Sigmoid colon (tissue), 7 donors: Measurements from ENCODE around the gene KLHL42. TPM values are rescaled to one million over a fixed set of nuclear protein-coding genes. Genes with fewer than 3 reads are reported as not detected.

Experiments used
- DNase-seq: peaks from one replicate; pipeline ENCODE4 v3.0.0-alpha.2; 2019
- H3K27ac ChIP-seq, 4 donors: fragments of 200-600 bp; sonication (generic); one replicate each; pipeline ENCODE4 v1.5.1; 2016 to 2019; ENCODE audit warnings: mild to moderate bottlenecking in 1 of 4
- H3K27me3 ChIP-seq, 3 donors: fragments of 200-600 bp; sonication (generic); one replicate each; pipeline ENCODE4 v1.5.1; 2019; ENCODE audit warnings: mild to moderate bottlenecking in 1 of 3
- H3K36me3 ChIP-seq, 4 donors: fragments of 200-600 bp; sonication (generic); one replicate each; pipeline ENCODE4 v1.5.1; 2016 to 2019
- H3K4me1 ChIP-seq, 4 donors: fragments of 200-600 bp; sonication (generic); one replicate each; pipeline ENCODE4 v1.5.1; 2017 to 2019
- H3K4me3 ChIP-seq, 4 donors: fragments of 200-600 bp; sonication (generic); one replicate each; pipeline ENCODE4 v1.5.1; 2017 to 2019; ENCODE audit warnings: mild to moderate bottlenecking in 2 of 4, moderate library complexity in 1 of 4
- H3K9me3 ChIP-seq, 4 donors: fragments of 200-600 bp in 3 of 4; sonication (generic) in 3 of 4; one replicate each; pipeline versions ENCODE4 v1.5.1 to v1.6.1; 2013 to 2019
- EP300 ChIP-seq, 4 donors: sonication (generic); formaldehyde crosslinking; IDR thresholded peaks; one replicate each; pipeline ENCODE4 v1.6.1; 2017; ENCODE audit warnings: antibody characterized with exemption in 4 of 4
- POLR2A ChIP-seq, 2 donors: fragments of 450-650 bp; IDR thresholded peaks; one replicate each; pipeline ENCODE4 v1.6.1; 2016; ENCODE audit warnings: antibody characterized with exemption in 2 of 2, mild to moderate bottlenecking in 2 of 2, moderate library complexity in 2 of 2
- POLR2AphosphoS5 ChIP-seq, 4 donors: sonication (generic); formaldehyde crosslinking; IDR thresholded peaks; one replicate each; pipeline ENCODE4 v1.6.1; 2017; ENCODE audit warnings: antibody characterized with exemption in 4 of 4
- WGBS, 2 donors: extraction: QIAGEN DNeasy Blood & Tissue Kit; methylation state at CpG; one replicate each; pipeline ENCODE4 v1.1.7; 2013; 5-methylcytosine and 5-hydroxymethylcytosine counted together
- intact Hi-C: fragments of 100-400 bp; cut with DNase I; formaldehyde crosslinking; loops from one replicate; pipeline ENCODE4 v1.15.1; 2023
- polyA plus RNA-seq, 3 donors: library from polyadenylated mRNA; stranded (reverse); fragments of 200-250 nt; gene quantifications; one replicate each; pipeline ENCODE4 v1.2.3, GENCODE V29; 2013
- total RNA-seq, 4 donors: library from RNA; depleted of rRNA; stranded (reverse); fragments of >200 nt; gene quantifications; one replicate each; pipeline ENCODE4 v1.1.0, GENCODE V29; 2016
- TF ChIP-seq, protein P1 (sequence below), 4 experiments: fragments of 450-650 bp in 3 of 4; fragments of 200-600 bp in 1 of 4; IDR thresholded peaks; one replicate each; pipeline ENCODE4 v1.5.1; 2016 to 2019; ENCODE audit warnings: antibody characterized with exemption in 4 of 4, mild to moderate bottlenecking in 3 of 4, moderate library complexity in 2 of 4
- donor health status: healthy with polysubstance abuse.
- donor health status: Bipolar disorder and iron deficiency.
- donor health status: healthy.

KLHL42 gene
- total and polyA plus RNA-seq, 7 donors = 3.6 to 78.1 (median 60.7) TPM

DNA sequence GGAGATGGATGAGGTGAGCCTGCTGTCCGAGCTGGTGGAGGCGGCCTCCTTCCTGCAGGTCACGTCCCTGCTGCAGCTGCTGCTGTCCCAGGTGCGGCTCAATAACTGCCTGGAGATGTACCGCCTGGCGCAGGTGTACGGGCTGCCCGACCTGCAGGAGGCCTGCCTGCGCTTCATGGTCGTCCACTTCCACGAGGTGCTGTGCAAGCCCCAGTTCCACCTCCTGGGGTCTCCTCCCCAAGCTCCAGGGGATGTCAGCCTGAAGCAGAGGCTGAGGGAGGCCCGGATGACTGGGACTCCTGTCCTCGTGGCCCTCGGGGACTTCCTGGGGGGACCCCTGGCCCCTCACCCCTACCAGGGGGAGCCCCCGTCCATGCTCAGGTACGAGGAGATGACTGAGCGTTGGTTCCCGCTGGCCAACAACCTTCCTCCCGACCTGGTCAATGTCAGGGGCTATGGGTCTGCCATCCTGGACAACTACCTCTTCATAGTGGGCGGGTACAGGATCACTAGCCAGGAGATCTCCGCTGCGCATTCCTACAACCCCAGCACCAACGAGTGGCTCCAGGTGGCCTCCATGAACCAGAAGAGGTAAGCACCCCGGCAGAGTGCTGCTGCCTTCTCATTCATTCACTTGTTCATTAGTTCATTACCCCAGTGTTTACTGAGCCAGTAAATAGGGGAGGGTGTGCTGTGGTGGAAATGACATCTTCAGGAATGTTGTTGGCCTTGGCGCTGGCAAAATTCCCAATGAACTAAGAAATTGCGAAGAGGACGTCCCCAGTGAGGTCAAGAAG is 777 bp downstream of the KLHL42 start:
- Histone ChIP-seq H3K27ac (peak overlapping the region; percentile 86 to 98 (median 94)), H3K9me3 (no peaks in the 10 kb centered on the region), H3K4me3 (peak overlapping the region; percentile 69 to 79 (median 71)), H3K36me3 (no peaks in the 10 kb centered on the region), H3K4me1 (peaks cover 0 to 61% (median 51%) of the 10 kb centered on the region in 4 donors), H3K27me3 (no peaks in the 10 kb centered on the region)
- TF ChIP-seq POLR2AphosphoS5 (IDR thresholded peaks at IDR 0.05) = peak in 3 of 4 donors; percentile 3 to 29 (median 24)
- TF ChIP-seq, protein P1, sequence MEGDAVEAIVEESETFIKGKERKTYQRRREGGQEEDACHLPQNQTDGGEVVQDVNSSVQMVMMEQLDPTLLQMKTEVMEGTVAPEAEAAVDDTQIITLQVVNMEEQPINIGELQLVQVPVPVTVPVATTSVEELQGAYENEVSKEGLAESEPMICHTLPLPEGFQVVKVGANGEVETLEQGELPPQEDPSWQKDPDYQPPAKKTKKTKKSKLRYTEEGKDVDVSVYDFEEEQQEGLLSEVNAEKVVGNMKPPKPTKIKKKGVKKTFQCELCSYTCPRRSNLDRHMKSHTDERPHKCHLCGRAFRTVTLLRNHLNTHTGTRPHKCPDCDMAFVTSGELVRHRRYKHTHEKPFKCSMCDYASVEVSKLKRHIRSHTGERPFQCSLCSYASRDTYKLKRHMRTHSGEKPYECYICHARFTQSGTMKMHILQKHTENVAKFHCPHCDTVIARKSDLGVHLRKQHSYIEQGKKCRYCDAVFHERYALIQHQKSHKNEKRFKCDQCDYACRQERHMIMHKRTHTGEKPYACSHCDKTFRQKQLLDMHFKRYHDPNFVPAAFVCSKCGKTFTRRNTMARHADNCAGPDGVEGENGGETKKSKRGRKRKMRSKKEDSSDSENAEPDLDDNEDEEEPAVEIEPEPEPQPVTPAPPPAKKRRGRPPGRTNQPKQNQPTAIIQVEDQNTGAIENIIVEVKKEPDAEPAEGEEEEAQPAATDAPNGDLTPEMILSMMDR (IDR thresholded peaks at IDR 0.05) = no peak
- intact Hi-C loops = loop anchor here (2.0 to 5.0 kb wide), 2 partner anchors 32 to 36 kb away; no protein-coding TSS in a partner anchor
- 5 to 14% methylated on average over 27 of the region's 27 CpGs for WGBS, 2 donors
- DNase-seq = peak; percentile 71

DNA sequence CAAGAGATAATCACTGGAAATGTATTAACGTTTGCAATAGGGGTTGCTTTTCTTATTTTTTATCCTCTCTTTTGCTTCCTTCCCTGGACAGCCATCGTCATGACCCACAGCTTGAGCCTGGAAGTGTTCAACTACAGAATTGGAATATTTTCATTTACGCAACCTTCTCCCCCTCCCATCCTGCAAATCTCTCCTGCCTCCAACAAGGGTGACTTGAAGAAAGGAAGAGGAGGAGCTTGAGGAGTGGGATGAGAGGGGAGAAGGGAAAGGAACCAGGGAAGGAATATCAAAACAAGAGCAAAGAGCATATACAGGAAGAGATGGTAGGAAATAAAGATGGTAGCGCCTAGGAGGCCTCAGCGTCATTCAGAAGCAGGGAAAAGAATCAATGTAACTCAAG is 1.6 kb downstream of the KLHL42 start:
- H3K4me3 ChIP-seq = peak overlapping the region; percentile 69 to 79 (median 71)
- WGBS, 2 donors = 76 to 81% methylated on average over 5 of the region's 5 CpGs

GRCh38 chr12:27782481-27782880 is 2.4 kb downstream of the KLHL42 start:
- Histone ChIP-seq H3K4me1 (peaks cover 0 to 77% (median 66%) of the 10 kb centered on the region in 4 donors), H3K27ac (peak overlapping the region; percentile 86 to 98 (median 94)), H3K9me3 (no peaks in the 10 kb centered on the region), H3K4me3 (peak overlapping the region; percentile 69 to 79 (median 71)), H3K27me3 (no peaks in the 10 kb centered on the region), H3K36me3 (no peaks in the 10 kb centered on the region)
- TF ChIP-seq POLR2A (IDR thresholded peaks at IDR 0.05) (no peak), EP300 (IDR thresholded peaks at IDR 0.05) (no peak)
- TF ChIP-seq, protein P1 (IDR thresholded peaks at IDR 0.05) = no peak
- intact Hi-C loops = loop anchor here (5.0 kb wide), 1 partner anchor 35 kb away; no protein-coding TSS in a partner anchor
- DNase-seq = no peak
- 90 to 97% methylated on average over 1 of the region's 1 CpG for WGBS, 2 donors

More for the DNA sequence above, 1.6 kb downstream of the KLHL42 start:
- peaks cover 0 to 69% (median 58%) of the 10 kb centered on the region in 4 donors for H3K4me1 ChIP-seq
- H3K9me3 ChIP-seq = no peaks in the 10 kb centered on the region
- H3K36me3 ChIP-seq = no peaks in the 10 kb centered on the region
- DNase-seq = no peak
- H3K27me3 ChIP-seq = no peaks in the 10 kb centered on the region
- TF ChIP-seq POLR2A (IDR thresholded peaks at IDR 0.05) (no peak), POLR2AphosphoS5 (IDR thresholded peaks at IDR 0.05) (no peak), EP300 (IDR thresholded peaks at IDR 0.05) (no peak)
- TF ChIP-seq, protein P1 (IDR thresholded peaks at IDR 0.05) = no peak
- peak overlapping the region; percentile 86 to 98 (median 94) for H3K27ac ChIP-seq
- intact Hi-C loops = loop anchor here (2.0 to 5.0 kb wide), 2 partner anchors 33 to 36 kb away; no protein-coding TSS in a partner anchor

- H3K4me3 ChIP-seq = no peak overlapping the region
- TF ChIP-seq, protein P1 (IDR thresholded peaks at IDR 0.05) = no peak
- TF ChIP-seq POLR2A (IDR thresholded peaks at IDR 0.05) (no peak), POLR2AphosphoS5 (IDR thresholded peaks at IDR 0.05) (no peak), EP300 (IDR thresholded peaks at IDR 0.05) (no peak)
- H3K9me3 ChIP-seq = no peaks in the 10 kb centered on the region
- intact Hi-C loops = no loop called here
- peaks cover 0 to 93% (median 82%) of the 10 kb centered on the region in 4 donors for H3K4me1 ChIP-seq
- H3K27me3 ChIP-seq = no peaks in the 10 kb centered on the region
- DNase-seq = no peak
- no peak overlapping the region for H3K27ac ChIP-seq
- peaks cover 0 to under 1% (median 0%) of the 10 kb centered on the region in 4 donors for H3K36me3 ChIP-seq
- WGBS, 2 donors = 77 to 78% methylated on average over 3 of the region's 3 CpGs
Observed at GRCh38 chr12:27785882-27786570, 6.0 kb downstream of the KLHL42 start.
